ENCODE measurements around the gene ADGRG6. TPM values are rescaled to one million over a fixed set of nuclear protein-coding genes. Genes with fewer than 3 reads are reported as not detected.

The ADGRG6 gene
- total RNA-seq, 1 experiment from 2014 or later: 3.0 TPM

DNA sequence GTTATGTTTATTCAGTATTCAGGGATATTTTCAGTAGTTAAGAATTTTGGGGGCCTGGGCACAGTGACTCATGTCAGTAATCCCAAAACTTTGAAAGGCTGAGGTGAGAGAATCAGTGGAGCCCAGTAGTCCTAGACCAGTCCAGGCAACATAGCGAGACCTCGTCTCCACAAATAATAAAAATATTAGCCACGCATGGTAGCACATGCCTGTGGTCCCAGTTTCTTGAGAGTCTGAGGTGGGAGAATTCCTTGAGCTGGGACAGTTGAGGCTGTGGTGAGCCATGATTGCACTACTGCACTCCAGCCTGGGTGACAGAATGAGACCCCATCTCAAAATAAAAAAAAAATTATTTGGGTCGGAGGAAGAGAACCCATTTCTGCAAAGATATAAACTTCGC lies 20.3 kb downstream of the ADGRG6 start:
- no peaks in the 10 kb centered on the region; the same call in 1 of the 2 replicates for H3K9me3 ChIP-seq (replicated peaks)
- DNase-seq: no peak
- no peaks in the 10 kb centered on the region for H3K4me1 ChIP-seq
- no peak overlapping the region for H3K4me3 ChIP-seq
- H3K27ac ChIP-seq: no peak overlapping the region
- no peaks in the 10 kb centered on the region; the same call in 1 of the 2 replicates for H3K36me3 ChIP-seq
- no peaks in the 10 kb centered on the region for H3K27me3 ChIP-seq

DNA sequence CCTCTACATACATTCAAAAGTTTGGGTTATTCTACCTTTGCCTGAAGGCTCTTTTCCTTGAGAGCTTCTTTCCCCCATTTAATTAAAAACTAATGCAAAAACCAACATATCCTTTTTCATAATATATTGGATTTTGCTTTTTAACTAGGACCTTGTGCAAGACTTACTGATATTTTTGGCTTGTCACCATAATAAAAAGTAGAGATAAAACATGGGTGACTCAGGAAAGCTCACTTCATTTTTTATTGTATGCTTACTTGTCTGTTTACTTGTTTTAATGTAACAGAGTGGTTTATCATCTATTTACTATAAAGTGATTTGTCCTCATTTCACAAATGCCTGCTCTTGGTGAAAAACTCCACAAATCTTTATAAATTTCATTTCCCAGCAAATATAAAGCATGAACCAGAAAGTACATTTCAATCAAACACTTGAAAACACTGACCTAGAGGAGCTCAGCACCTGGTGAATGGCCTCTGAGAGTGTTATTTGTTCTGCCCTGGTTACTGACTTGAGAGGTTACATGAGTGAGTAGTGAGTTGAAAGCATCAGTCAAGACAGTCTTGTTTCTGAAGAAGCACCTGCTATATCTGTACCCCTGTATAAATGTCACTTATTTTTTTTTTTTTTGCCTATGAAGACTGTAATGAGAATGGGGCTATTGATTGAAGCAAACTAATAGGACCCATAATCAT lies 20.8 kb downstream of the ADGRG6 start:
- no peaks in the 10 kb centered on the region for H3K4me1 ChIP-seq
- no peaks in the 10 kb centered on the region; the same call in 1 of the 2 replicates for H3K36me3 ChIP-seq
- no peaks in the 10 kb centered on the region for H3K27me3 ChIP-seq
- no peak overlapping the region for H3K4me3 ChIP-seq
- no peaks in the 10 kb centered on the region for H3K9me3 ChIP-seq (replicated peaks)
- no peak overlapping the region for H3K27ac ChIP-seq
- DNase-seq: no peak

DNA sequence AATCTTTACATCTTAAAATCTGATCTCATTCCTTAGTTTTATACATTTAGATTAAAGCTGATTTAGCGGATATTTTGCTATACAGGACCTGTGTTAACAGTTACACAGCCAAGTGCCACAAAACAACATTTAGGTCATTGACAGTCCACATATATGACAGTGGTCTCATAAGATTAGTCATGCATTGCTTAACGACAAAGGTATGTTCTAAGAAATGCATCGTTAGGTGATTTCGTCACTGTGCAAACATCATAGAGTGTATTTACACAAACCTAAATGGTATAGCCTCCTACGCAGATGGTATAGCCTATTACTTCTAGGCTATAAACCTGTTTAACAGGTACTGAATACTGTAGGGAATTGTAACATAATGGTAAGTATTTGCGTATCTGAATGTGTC lies 21.6 kb downstream of the ADGRG6 start:
- Histone ChIP-seq H3K4me1 (no peaks in the 10 kb centered on the region), H3K27ac (no peak overlapping the region), H3K27me3 (no peaks in the 10 kb centered on the region)

DNA sequence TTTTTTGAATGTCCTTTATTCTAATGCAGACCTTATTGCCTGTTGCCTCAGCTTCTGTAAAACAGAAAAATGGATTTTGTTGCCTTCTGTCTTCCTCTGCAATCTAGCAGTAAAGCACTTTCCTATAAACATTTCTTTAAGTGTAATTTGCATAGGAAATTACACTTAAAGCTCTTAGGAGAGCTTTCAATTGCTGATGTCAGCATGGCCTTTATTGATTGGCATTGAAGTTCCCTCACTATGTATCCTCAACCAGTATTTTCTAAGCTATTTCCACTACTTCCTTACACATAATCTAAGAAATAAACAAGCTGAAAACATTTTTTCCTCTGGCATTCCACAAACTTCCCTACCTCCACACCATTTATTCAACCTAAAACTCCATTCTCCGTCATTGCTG lies 22.3 kb downstream of the ADGRG6 start:
- no peak for DNase-seq
- H3K4me3 ChIP-seq: no peak overlapping the region
- H3K9me3 ChIP-seq (replicated peaks): no peaks in the 10 kb centered on the region
- no peaks in the 10 kb centered on the region for H3K4me1 ChIP-seq
- H3K27ac ChIP-seq: no peak overlapping the region
- no peaks in the 10 kb centered on the region for H3K27me3 ChIP-seq
- H3K36me3 ChIP-seq: no peaks in the 10 kb centered on the region; the same call in 1 of the 2 replicates

More for the DNA sequence above, 21.6 kb downstream of the ADGRG6 start:
- Histone ChIP-seq H3K4me3 (no peak overlapping the region), H3K9me3 (replicated peaks) (no peaks in the 10 kb centered on the region), H3K36me3 (no peaks in the 10 kb centered on the region; the same call in 1 of the 2 replicates)
- DNase-seq: no peak

DNA sequence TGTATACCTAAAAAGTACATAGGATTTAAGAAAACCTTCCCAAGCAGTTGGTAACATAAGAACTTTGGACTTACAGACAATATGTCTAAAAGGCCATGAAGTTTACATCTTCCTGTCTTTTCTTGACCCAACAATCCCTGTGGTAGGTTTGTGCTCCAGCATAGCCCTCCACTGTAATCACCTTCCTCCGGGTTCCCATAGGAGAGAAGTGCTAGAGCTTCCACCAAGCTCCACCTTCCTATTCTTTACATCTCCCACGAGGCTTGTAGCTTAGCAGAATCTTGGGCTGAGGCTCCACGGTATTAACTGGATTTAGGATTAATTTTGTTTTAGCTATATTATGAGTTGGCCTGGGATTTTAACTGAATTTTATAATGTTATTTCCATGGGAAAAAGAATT lies 23.3 kb downstream of the ADGRG6 start:
- no peaks in the 10 kb centered on the region for H3K4me1 ChIP-seq
- no peak overlapping the region for H3K27ac ChIP-seq
- H3K27me3 ChIP-seq: no peaks in the 10 kb centered on the region

DNA sequence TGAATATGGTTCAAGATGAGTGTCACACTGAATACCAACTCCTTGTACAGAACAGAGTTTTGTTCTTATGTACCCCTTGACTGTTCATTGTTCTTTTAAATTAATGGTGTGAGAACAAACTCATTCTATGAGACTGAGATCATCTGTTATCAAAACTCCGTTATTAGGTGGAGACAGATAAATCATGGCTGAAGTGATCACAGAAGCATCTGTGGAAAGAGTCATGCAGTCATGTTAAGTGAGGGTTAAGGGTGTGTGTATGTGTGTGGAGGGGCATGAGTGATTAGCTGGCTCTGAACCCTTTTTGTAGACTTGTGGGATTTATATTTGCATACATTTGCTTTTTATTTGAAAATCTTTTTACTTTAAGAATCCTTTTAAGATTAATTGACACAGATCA lies 24.7 kb downstream of the ADGRG6 start:
- no peaks in the 10 kb centered on the region; the same call in 1 of the 2 replicates for H3K36me3 ChIP-seq
- no peak for DNase-seq
- no peaks in the 10 kb centered on the region for H3K27me3 ChIP-seq
- no peaks in the 10 kb centered on the region for H3K4me1 ChIP-seq
- H3K4me3 ChIP-seq: no peak overlapping the region
- no peak overlapping the region for H3K27ac ChIP-seq
- no peaks in the 10 kb centered on the region for H3K9me3 ChIP-seq (replicated peaks)

More for the DNA sequence above, 23.3 kb downstream of the ADGRG6 start:
- DNase-seq: no peak
- Histone ChIP-seq H3K36me3 (no peaks in the 10 kb centered on the region; the same call in 1 of the 2 replicates), H3K4me3 (no peak overlapping the region), H3K9me3 (replicated peaks) (no peaks in the 10 kb centered on the region)

DNA sequence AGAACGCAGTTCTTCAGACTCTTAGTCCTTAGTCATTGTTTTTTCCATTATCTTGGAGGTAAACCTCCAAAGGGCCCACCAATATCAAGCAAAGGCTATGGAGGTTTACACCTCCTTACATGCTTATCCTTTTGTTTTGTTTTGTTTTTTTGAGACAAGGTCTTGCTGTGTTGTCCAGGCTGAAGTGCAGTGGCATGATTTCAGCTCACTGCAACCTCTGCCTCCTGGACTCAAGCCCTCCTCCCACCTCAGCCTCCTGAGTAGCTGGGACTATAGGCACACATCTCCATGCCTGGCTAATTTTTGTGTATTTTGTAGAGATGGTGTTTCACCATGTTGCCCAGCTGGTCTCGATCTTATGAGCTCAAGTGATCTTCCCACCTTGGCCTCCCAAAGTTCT lies 26.3 kb downstream of the ADGRG6 start:
- Histone ChIP-seq H3K36me3 (no peaks in the 10 kb centered on the region; the same call in 1 of the 2 replicates), H3K27me3 (no peaks in the 10 kb centered on the region), H3K27ac (no peak overlapping the region), H3K9me3 (replicated peaks) (no peaks in the 10 kb centered on the region), H3K4me3 (no peak overlapping the region), H3K4me1 (no peaks in the 10 kb centered on the region)
- DNase-seq: no peak

DNA sequence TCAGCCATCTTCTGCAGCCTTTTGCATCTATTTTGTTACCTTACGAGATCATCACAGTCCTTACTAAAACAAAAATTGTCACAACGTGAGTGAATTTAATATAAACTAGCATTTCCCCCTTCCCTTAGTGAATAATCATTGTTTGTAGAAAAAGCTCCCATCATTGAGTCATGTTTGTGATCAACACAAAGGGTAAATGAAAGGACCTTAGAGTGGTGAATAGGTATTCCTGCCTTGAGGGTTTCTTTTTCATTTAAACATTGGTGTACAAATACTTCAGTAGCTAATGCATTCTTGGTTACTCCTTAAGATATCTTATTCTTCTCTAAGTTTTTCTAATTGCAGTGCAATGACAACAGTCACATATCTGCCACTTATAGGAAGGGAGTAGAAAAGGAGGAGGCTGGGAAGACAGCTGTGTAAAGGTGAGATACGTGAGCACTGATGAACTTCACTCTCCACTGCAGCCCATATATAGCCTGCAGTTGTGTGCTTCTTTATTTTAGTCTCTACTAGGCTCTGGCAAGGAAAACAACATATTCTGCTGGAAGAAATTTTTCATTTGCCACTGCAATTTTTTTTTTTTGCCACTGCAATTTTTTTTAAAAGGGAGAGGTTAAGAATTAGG lies 27.8 kb downstream of the ADGRG6 start:
- no peak for DNase-seq
- no peaks in the 10 kb centered on the region for H3K4me1 ChIP-seq
- H3K4me3 ChIP-seq: no peak overlapping the region
- no peaks in the 10 kb centered on the region for H3K36me3 ChIP-seq
- H3K27me3 ChIP-seq: no peaks in the 10 kb centered on the region
- no peaks in the 10 kb centered on the region for H3K9me3 ChIP-seq (replicated peaks)
- H3K27ac ChIP-seq: no peak overlapping the region

DNA sequence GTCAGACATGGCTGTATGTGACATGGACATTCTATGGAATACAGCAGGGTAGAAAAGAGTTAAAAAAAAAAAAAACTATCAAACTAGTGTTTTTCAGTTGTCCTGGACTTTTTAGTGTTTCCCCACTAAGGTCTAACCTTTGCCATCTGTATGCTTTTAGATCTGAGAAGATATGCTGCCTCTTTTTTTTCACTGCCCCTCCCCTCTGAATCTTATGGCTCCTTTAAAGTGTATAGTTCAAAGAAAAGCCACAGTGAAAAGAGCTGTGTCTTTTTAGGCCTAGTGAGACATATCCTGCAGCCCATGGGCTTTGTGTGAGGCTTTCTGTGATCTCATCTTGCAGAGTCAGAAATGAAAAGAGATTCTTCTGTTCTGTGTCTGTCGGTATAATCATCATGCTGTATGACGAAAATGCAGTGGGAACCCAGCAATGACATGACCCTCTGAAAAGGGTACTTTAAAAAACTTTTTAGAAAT lies 29.3 kb downstream of the ADGRG6 start:
- Histone ChIP-seq H3K27ac (no peak overlapping the region), H3K36me3 (no peaks in the 10 kb centered on the region), H3K9me3 (replicated peaks) (no peaks in the 10 kb centered on the region), H3K27me3 (no peaks in the 10 kb centered on the region), H3K4me3 (no peak overlapping the region), H3K4me1 (no peaks in the 10 kb centered on the region)
- no peak for DNase-seq

DNA sequence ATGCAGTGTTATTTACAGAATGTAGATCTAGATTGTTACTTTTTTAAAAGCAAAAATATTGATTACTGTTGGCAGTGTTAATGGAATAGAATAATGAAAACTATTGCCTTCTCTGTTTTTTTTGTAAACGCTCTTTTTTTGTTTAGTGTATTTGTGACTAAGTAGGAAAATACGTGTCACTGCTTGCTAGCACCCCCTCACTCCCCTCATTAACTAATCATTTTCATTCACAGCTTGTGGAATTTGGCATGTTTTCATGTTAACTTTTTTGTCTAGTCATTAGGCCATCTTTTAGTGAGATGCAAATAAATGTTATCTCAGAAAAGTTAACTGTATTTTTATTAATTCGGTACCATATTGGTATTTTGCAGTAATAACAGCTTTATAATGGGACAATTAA lies 29.8 kb downstream of the ADGRG6 start:
- Histone ChIP-seq H3K27me3 (no peaks in the 10 kb centered on the region), H3K36me3 (no peaks in the 10 kb centered on the region), H3K4me1 (no peaks in the 10 kb centered on the region), H3K4me3 (no peak overlapping the region), H3K27ac (no peak overlapping the region), H3K9me3 (replicated peaks) (no peaks in the 10 kb centered on the region)
- DNase-seq: no peak

DNA sequence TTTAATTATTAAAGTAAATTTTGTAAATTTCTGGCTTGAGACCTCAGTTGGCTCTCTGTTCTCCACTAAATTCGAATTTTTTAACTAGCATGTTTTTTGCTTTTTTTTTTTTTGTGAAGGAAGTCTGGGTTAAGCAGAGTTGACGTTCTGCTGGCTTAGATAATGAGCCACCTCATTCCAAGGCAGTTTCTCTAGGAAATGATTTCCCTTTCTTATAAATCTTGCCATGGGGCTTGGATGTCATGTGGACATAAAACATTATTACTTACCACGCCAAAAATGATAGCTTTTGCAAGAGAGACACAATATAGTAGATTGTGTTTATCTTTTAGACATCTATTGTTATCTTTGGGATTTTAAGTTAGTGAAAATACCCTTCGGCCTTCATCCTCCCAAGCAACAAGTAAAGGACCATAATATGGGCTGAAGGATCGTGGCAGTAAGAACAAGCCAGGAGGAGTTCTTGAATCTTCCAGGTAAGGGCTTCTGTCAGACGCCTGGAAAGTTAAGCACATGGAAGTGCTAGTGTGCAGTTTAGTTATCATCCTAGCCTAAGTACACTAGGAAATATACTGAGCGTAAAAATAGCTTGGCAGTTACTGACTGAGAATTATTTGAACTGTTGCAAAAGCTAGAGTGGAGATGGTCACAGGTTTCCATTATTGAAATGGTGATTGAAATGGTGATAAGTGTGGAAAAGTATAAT lies 30.7 kb downstream of the ADGRG6 start:
- Histone ChIP-seq H3K9me3 (replicated peaks) (no peaks in the 10 kb centered on the region), H3K27ac (no peak overlapping the region), H3K4me3 (no peak overlapping the region), H3K4me1 (no peaks in the 10 kb centered on the region), H3K36me3 (no peaks in the 10 kb centered on the region), H3K27me3 (no peaks in the 10 kb centered on the region)
- DNase-seq: no peak

DNA sequence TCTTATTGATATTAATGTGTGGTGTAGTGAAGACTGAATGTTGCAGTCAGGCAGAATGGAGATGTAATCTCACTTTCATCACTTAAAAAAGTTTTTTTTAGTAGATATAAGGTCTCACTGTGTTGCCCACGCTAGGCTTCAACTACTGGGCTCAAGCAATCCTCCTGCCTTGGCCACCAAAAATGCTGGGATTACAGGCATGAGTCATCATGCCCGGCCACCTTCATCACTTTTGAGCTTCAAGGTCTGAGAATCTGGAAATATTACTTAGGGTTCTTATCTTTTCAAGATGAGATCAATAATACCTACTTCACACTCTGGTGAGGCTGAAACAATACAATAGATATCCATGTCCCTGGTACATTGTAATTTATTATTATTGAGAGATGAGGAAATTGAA lies 31.6 kb downstream of the ADGRG6 start:
- H3K27ac ChIP-seq: no peak overlapping the region
- H3K36me3 ChIP-seq: no peaks in the 10 kb centered on the region
- H3K9me3 ChIP-seq (replicated peaks): no peaks in the 10 kb centered on the region
- H3K4me3 ChIP-seq: no peak overlapping the region
- no peaks in the 10 kb centered on the region for H3K4me1 ChIP-seq
- no peaks in the 10 kb centered on the region for H3K27me3 ChIP-seq
- DNase-seq: no peak

DNA sequence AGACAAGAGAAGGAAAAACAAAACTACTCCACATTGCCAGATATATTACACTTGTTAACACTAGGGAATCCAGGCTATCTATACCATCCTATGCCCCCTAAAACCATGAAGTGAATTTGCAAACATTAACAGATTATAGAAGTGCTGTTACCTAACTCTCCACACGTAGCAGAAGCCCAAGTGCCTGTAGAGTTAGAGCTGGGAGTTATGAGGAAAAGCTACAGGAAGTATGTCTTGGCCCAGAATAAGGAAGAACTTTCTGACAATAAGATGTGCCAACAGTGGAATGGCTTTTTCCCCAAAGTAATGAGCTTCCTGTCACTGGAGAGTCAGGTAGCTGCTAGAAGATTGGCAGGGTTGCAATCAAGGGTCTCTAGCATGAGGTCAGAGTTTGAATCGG lies 32.5 kb downstream of the ADGRG6 start:
- Histone ChIP-seq H3K9me3 (replicated peaks) (no peaks in the 10 kb centered on the region), H3K27me3 (no peaks in the 10 kb centered on the region), H3K4me1 (no peaks in the 10 kb centered on the region), H3K4me3 (no peak overlapping the region), H3K27ac (no peak overlapping the region), H3K36me3 (no peaks in the 10 kb centered on the region)
- no peak for DNase-seq

DNA sequence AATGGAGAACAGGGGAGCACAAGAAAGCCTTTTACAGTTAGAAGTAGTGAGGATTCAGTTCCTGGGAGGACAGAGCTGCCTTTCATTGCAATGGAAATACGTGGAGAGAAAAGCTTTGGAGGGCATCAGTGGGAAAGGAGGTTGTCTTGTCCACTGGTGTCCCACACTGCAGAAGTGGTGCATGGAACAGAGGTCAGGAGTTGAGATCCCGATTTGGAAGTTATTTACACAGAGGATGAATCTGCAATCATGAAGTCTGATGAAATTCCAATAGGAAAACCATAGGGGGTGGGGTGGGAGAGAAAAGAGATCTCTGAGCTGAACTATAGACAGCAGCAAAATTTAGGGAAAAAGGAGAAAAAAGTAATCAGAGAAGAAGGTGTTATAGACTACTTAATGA lies 33.6 kb downstream of the ADGRG6 start:
- Histone ChIP-seq H3K27me3 (no peaks in the 10 kb centered on the region), H3K4me1 (no peaks in the 10 kb centered on the region), H3K9me3 (replicated peaks) (no peaks in the 10 kb centered on the region)

DNA sequence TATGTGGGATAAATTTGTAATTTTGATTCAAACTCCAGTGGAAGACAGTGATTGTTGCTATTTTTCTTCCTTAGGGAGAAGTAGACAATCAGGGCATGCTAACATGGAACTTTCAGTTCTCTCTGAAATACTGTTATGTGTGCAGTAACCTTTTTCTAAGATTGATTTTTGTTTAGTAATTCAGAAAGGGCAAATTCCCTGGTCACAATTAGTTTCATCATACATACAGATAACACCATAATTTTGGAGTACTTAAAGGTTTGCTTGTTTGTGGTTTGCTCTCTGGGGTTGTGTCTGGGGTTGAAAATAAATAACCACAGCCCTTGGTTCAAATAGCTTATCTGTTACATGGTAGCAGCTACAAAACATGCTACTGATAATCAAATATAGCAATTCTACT lies 34.4 kb downstream of the ADGRG6 start:
- no peak for DNase-seq
- H3K4me1 ChIP-seq: no peaks in the 10 kb centered on the region
- no peak overlapping the region for H3K4me3 ChIP-seq
- no peaks in the 10 kb centered on the region for H3K9me3 ChIP-seq (replicated peaks)
- H3K27ac ChIP-seq: no peak overlapping the region
- no peaks in the 10 kb centered on the region for H3K36me3 ChIP-seq
- no peaks in the 10 kb centered on the region for H3K27me3 ChIP-seq

More for the DNA sequence above, 33.6 kb downstream of the ADGRG6 start:
- no peak for DNase-seq
- H3K4me3 ChIP-seq: no peak overlapping the region
- no peak overlapping the region for H3K27ac ChIP-seq
- no peaks in the 10 kb centered on the region for H3K36me3 ChIP-seq

All from SJCRH30 (cell line).